IMR-90 (cell line): Measurements from ENCODE around the gene CAPN6. TPM values are rescaled to one million over a fixed set of nuclear protein-coding genes. Genes with fewer than 3 reads are reported as not detected.

Source experiments
- ATAC-seq: fragments of 200-7000 bp; cut with Tn5 transposase; 2 replicates; pipeline ENCODE4 v1.9.1; 2020; ENCODE audit warnings: low read depth, mild to moderate bottlenecking, moderate library complexity
- BruUV-seq: library from RNA; stranded (reverse); fragments of 400-500 nt; replicated peaks from 2 replicates; lab custom pipeline; 2021; lab: Mats Ljungman, UMichigan
- CTCF ChIA-PET: fragments of 300-600 bp; formaldehyde crosslinking; extraction: SDS; loops from one replicate; lab custom pipeline; 2021; ENCODE audit warnings: antibody characterized with exemption; lab: Yijun Ruan, JAX
- POLR2A ChIA-PET: fragments of 300-600 bp; sonication (Branson Sonifier 250); formaldehyde crosslinking; loops from one replicate; lab custom pipeline; 2022; ENCODE audit warnings: antibody characterized with exemption; ENCODE audit not compliant: unreplicated experiment; lab: Charles Lee
- DNase-seq: peaks from one replicate; pipeline ENCODE4 v3.0.0; 2013
- H2AFZ ChIP-seq: replicated peaks from 2 replicates; pipeline ENCODE3; 2013; ENCODE audit warnings: low read length, mild to moderate bottlenecking; ENCODE audit not compliant: poor library complexity
- H2AK5ac ChIP-seq: 2 replicates; pipeline ENCODE4 v1.6.1; 2013; ENCODE audit warnings: low read depth, low read length, inconsistent platforms
- H2AK9ac ChIP-seq: replicated peaks from 2 replicates; pipeline ENCODE3; 2013; ENCODE audit warnings: mild to moderate bottlenecking, low read depth, low read length, moderate library complexity; ENCODE audit not compliant: poor library complexity
- H2BK120ac ChIP-seq: 2 replicates; pipeline ENCODE4 v1.6.1; 2013; ENCODE audit warnings: low read depth, low read length, inconsistent platforms
- H2BK15ac ChIP-seq: 3 replicates; pipeline ENCODE4 v1.6.1; 2013; ENCODE audit warnings: low read depth, low read length, inconsistent platforms
- H2BK20ac ChIP-seq: 2 replicates; pipeline ENCODE4 v1.6.1; 2013; ENCODE audit warnings: low read depth, mild to moderate bottlenecking, inconsistent platforms, low read length, moderate library complexity
- H2BK5ac ChIP-seq: 2 replicates; pipeline ENCODE4 v1.6.1; 2013; ENCODE audit warnings: mild to moderate bottlenecking, low read depth, low read length, inconsistent platforms; ENCODE audit not compliant: poor library complexity, severe bottlenecking
- H3K14ac ChIP-seq: replicated peaks from 2 replicates; pipeline ENCODE4 v1.6.1; 2013; ENCODE audit warnings: low read depth, low read length, inconsistent platforms
- H3K18ac ChIP-seq: 2 replicates; pipeline ENCODE4 v1.6.1; 2013; ENCODE audit warnings: low read depth, low read length, control low read depth
- H3K23ac ChIP-seq: 2 replicates; pipeline ENCODE4 v1.6.1; 2013; ENCODE audit warnings: low read depth, low read length, inconsistent platforms
- H3K27ac ChIP-seq: 2 replicates; pipeline ENCODE4 v1.5.1; 2013; ENCODE audit warnings: mild to moderate bottlenecking, control low read depth, low read length; ENCODE audit not compliant: insufficient read depth
- H3K27me3 ChIP-seq: 2 replicates; pipeline ENCODE4 v1.6.1; 2013; ENCODE audit warnings: low read length; ENCODE audit not compliant: control insufficient read depth, insufficient read depth
- H3K36me3 ChIP-seq: 2 replicates; pipeline ENCODE4 v1.6.1; 2013; ENCODE audit warnings: low read length, mixed read lengths; ENCODE audit not compliant: control insufficient read depth, insufficient read depth
- H3K4ac ChIP-seq: 2 replicates; pipeline ENCODE4 v1.6.1; 2013; ENCODE audit warnings: low read depth, low read length, inconsistent platforms
- H3K4me1 ChIP-seq: 2 replicates; pipeline ENCODE4 v1.6.1; 2013; ENCODE audit warnings: low read length, mixed read lengths; ENCODE audit not compliant: control insufficient read depth, insufficient read depth
- H3K4me2 ChIP-seq: 2 replicates; pipeline ENCODE4 v1.6.1; 2013; ENCODE audit warnings: low read depth, mild to moderate bottlenecking, control low read depth, low read length, moderate library complexity
- H3K4me3 ChIP-seq: 2 replicates; pipeline ENCODE4 v1.5.1; 2013; ENCODE audit warnings: low read depth, mild to moderate bottlenecking, control low read depth, low read length, moderate library complexity; ENCODE audit not compliant: insufficient read depth
- H3K56ac ChIP-seq: 2 replicates; pipeline ENCODE4 v1.6.1; 2013; ENCODE audit warnings: low read length, inconsistent platforms; ENCODE audit not compliant: insufficient read depth; ENCODE audit errors: extremely low read depth
- H3K79me1 ChIP-seq, 2 experiments: 2 replicates each; pipeline ENCODE4 v1.6.1; 2013; ENCODE audit warnings: low read length in 2 of 2, inconsistent platforms in 1 of 2, low read depth in 1 of 2
- H3K9ac ChIP-seq: 2 replicates; pipeline ENCODE4 v1.6.1; 2013; ENCODE audit warnings: low read depth, low read length, control low read depth
- H3K9me1 ChIP-seq: 2 replicates; pipeline ENCODE4 v1.6.1; 2013; ENCODE audit warnings: low read length, inconsistent platforms; ENCODE audit not compliant: insufficient read depth
- H3K9me3 ChIP-seq: 2 replicates; pipeline ENCODE4 v1.6.1; 2013; ENCODE audit warnings: low read length; ENCODE audit not compliant: control insufficient read depth, insufficient read depth
- H4K20me1 ChIP-seq: 2 replicates; pipeline ENCODE4 v1.6.1; 2013; ENCODE audit warnings: low read length, inconsistent platforms; ENCODE audit not compliant: insufficient read depth
- H4K5ac ChIP-seq: 2 replicates; pipeline ENCODE4 v1.6.1; 2013; ENCODE audit warnings: mild to moderate bottlenecking, low read depth, low read length, control low read depth
- H4K8ac ChIP-seq, 2 experiments: 2 replicates each; pipeline ENCODE4 v1.6.1; 2013; ENCODE audit warnings: low read depth in 2 of 2, low read length in 2 of 2, control low read depth in 1 of 2, inconsistent platforms in 1 of 2
- H4K91ac ChIP-seq: 2 replicates; pipeline ENCODE4 v1.6.1; 2013; ENCODE audit warnings: low read depth, low read length, inconsistent platforms; ENCODE audit not compliant: insufficient read depth
- CEBPB ChIP-seq: IDR thresholded peaks from 2 replicates; pipeline ENCODE4 v1.6.1; 2012; ENCODE audit warnings: low read depth, low read length, improper control_type of control experiment
- MAZ ChIP-seq: IDR thresholded peaks from 2 replicates; pipeline ENCODE4 v1.6.1; 2012; ENCODE audit warnings: low read depth, mild to moderate bottlenecking, low read length, improper control_type of control experiment, moderate library complexity, borderline replicate concordance
- NFE2L2 ChIP-seq: fragments of 150-350 bp; IDR thresholded peaks from 2 replicates; pipeline ENCODE4 v1.6.1; 2016; ENCODE audit warnings: low read depth, mild to moderate bottlenecking, low read length
- RAD21 ChIP-seq: IDR thresholded peaks from 2 replicates; pipeline ENCODE4 v1.6.1; 2012; ENCODE audit warnings: low read length, improper control_type of control experiment
- WGBS, 2 experiments: methylation state at CpG; one replicate each; pipeline versions ENCODE4 v1.1.5 to v1.1.7; 2013; ENCODE audit warnings: missing lambda C conversion rate in 2 of 2; ENCODE audit not compliant: insufficient read length in 1 of 2; ENCODE audit errors: extremely low coverage in 2 of 2; 5-methylcytosine and 5-hydroxymethylcytosine counted together
- dilution Hi-C: fragments of 300-500 bp; cut with HindIII; formaldehyde crosslinking; loops from one replicate; pipeline ENCODE4 v1.14.3; 2018; ENCODE audit warnings: low sequenced_read_pairs; ENCODE audit not compliant: unreplicated experiment
- in situ Hi-C: fragments of 300-500 bp; cut with MboI; formaldehyde crosslinking; loops from 3 replicates; pipeline ENCODE4 v1.14.3; 2019; ENCODE audit warnings: low sequenced_read_pairs, inconsistent platforms, mixed read lengths
- intact Hi-C: fragments of 100-400 bp; cut with micrococcal nuclease; formaldehyde crosslinking; loops from 2 replicates; pipeline ENCODE4 v1.10.0; 2022
- polyA plus RNA-seq, 3 experiments: library from polyadenylated mRNA; depleted of rRNA; stranded (reverse); fragments of >200 nt; gene quantifications; 2 replicates each; pipeline ENCODE4 v1.2.3, GENCODE V29; 2012; ENCODE audit warnings: low replicate concordance in 1 of 3
- total RNA-seq: library from RNA; depleted of rRNA; stranded (reverse); fragments of >200 nt; gene quantifications from 2 replicates; pipeline ENCODE4 v1.2.3, GENCODE V29; 2012

CAPN6 gene
- total and polyA plus RNA-seq, 2 of the 4 experiments (the other 2 are of a cell fraction) = not detected

DNA sequence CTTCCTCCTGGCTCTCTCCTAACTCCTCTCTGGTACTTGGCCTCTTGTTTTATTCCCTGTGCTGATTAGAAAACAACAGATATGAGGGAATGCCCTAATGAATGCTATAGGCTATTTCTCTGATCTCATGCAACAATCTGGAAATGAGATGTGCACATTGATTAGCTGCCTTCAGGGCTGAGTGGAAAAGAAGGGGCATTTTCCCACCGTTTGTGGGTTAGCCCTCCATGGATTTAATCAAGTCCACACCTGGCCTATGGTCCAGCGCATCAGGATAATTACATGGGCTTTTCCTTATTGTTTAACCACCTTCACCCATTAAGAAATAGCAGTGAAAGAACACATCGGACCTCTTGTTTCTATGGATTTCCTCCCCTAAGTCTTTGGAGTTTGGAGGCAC, 70.0 kb downstream of the CAPN6 start:
- Histone ChIP-seq H4K8ac (no peak overlapping the region), H3K23ac (no peak overlapping the region), H3K27ac (no peak overlapping the region), H4K91ac (no peak overlapping the region), H3K14ac (no peak overlapping the region), H3K9me3 (no peaks in the 10 kb centered on the region), H3K36me3 (no peaks in the 10 kb centered on the region), H3K4me1 (no peaks in the 10 kb centered on the region), H2AFZ (no peak overlapping the region), H3K27me3 (no peaks in the 10 kb centered on the region; the same call in none of the 2 replicates), H4K20me1 (no peaks in the 10 kb centered on the region), H4K5ac (no peak overlapping the region), H3K79me1 (no peaks in the 10 kb centered on the region), H2AK9ac (no peak overlapping the region), H2AK5ac (no peak overlapping the region), H3K4me2 (no peak overlapping the region), H3K56ac (no peak overlapping the region), H3K9me1 (no peaks in the 10 kb centered on the region), H2BK120ac (no peak overlapping the region), H2BK5ac (no peak overlapping the region), H2BK15ac (no peak overlapping the region), H3K9ac (no peak overlapping the region), H3K4ac (no peak overlapping the region), H3K18ac (no peak overlapping the region), H3K4me3 (no peak overlapping the region), H2BK20ac (no peak overlapping the region)
- no TSS peak for BruUV-seq
- in situ Hi-C loops = no loop called here
- dilution Hi-C loops = no loop called here
- ChIA-PET POLR2A (no interaction called here), CTCF (no interaction called here)
- no CpG with 5 or more reads among the region's 3 CpGs for WGBS, 2 experiments
- ATAC-seq (no peak), DNase-seq (no peak)
- TF ChIP-seq RAD21 (no peak), CEBPB (no peak), MAZ (no peak), NFE2L2 (no peak)
- intact Hi-C loops = no loop called here
